Endothelial cell of umbilical vein (primary cell): Measurements from ENCODE around the gene UBE2L6.

Experiments used
- EZH2 ChIP-seq: IDR thresholded peaks from 2 replicates; pipeline ENCODE4 v1.6.1; 2012; ENCODE audit warnings: borderline replicate concordance, low read depth, mild to moderate bottlenecking, moderate library complexity, low read length, inconsistent platforms; ENCODE audit not compliant: severe bottlenecking
- POLR2A ChIP-seq: IDR thresholded peaks from 2 replicates; pipeline ENCODE4 v1.6.1; 2012; ENCODE audit warnings: low read depth, mild to moderate bottlenecking, control low read depth, low read length
- POLR2AphosphoS5 ChIP-seq: IDR thresholded peaks from 2 replicates; pipeline ENCODE4 v1.6.1; 2012; ENCODE audit warnings: low read depth, mild to moderate bottlenecking, control low read depth, low read length, moderate library complexity; ENCODE audit not compliant: insufficient read depth
- TF ChIP-seq, protein P1 (sequence below), 2 donors: IDR thresholded peaks; 1 replicate in 1 of 2; 2 replicates in 1 of 2; pipeline ENCODE4 v1.5.1; 2011; ENCODE audit warnings: low read length in 2 of 2, mild to moderate bottlenecking in 2 of 2, moderate library complexity in 2 of 2, control low read depth in 1 of 2, inconsistent platforms in 1 of 2, low read depth in 1 of 2; ENCODE audit not compliant: insufficient read depth in 1 of 2; ENCODE audit errors: extremely low read depth in 1 of 2

GRCh38 chr11:57551941-57552340 lies 15.5 kb downstream of the UBE2L6 start:
- no peak for TF ChIP-seq EZH2
- TF ChIP-seq, protein P1, sequence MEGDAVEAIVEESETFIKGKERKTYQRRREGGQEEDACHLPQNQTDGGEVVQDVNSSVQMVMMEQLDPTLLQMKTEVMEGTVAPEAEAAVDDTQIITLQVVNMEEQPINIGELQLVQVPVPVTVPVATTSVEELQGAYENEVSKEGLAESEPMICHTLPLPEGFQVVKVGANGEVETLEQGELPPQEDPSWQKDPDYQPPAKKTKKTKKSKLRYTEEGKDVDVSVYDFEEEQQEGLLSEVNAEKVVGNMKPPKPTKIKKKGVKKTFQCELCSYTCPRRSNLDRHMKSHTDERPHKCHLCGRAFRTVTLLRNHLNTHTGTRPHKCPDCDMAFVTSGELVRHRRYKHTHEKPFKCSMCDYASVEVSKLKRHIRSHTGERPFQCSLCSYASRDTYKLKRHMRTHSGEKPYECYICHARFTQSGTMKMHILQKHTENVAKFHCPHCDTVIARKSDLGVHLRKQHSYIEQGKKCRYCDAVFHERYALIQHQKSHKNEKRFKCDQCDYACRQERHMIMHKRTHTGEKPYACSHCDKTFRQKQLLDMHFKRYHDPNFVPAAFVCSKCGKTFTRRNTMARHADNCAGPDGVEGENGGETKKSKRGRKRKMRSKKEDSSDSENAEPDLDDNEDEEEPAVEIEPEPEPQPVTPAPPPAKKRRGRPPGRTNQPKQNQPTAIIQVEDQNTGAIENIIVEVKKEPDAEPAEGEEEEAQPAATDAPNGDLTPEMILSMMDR (IDR thresholded peaks at IDR 0.05; ENCODE audit: extremely low read depth in 1 of 2, insufficient read depth in 1 of 2, low read depth in 1 of 2, low read length in 2 of 2): no peak
- no peak for TF ChIP-seq POLR2AphosphoS5
- TF ChIP-seq POLR2A: no peak
